Trophoblast cell (in vitro differentiated cells and primary cell): ENCODE measurements around the gene ACOT4.
"Not testable (repeated sequence)": the region's sequence is repeated elsewhere in the genome, so short reads cannot be mapped to it uniquely, and the experiment has no call there.

ENCODE experiments used
- DNase-seq, 2 donors: peaks; one replicate each; pipeline ENCODE4 v3.0.0-alpha.2; 2016
- H2AFZ ChIP-seq: 2 replicates; pipeline ENCODE4 v1.6.1; 2013; ENCODE audit warnings: low read length, moderate library complexity, mild to moderate bottlenecking; ENCODE audit not compliant: insufficient read depth, poor library complexity
- H2AK5ac ChIP-seq: 2 replicates; pipeline ENCODE4 v1.6.1; 2013; ENCODE audit warnings: mild to moderate bottlenecking, low read length
- H2BK120ac ChIP-seq: 2 replicates; pipeline ENCODE4 v1.6.1; 2013; ENCODE audit warnings: low read length, mild to moderate bottlenecking, moderate library complexity; ENCODE audit not compliant: insufficient read depth, poor library complexity
- H2BK12ac ChIP-seq: 2 replicates; pipeline ENCODE4 v1.6.1; 2013; ENCODE audit warnings: mild to moderate bottlenecking, low read length, moderate library complexity
- H2BK5ac ChIP-seq: 2 replicates; pipeline ENCODE4 v1.6.1; 2013; ENCODE audit warnings: low read length, low read depth, moderate library complexity, mild to moderate bottlenecking; ENCODE audit not compliant: poor library complexity
- H3K14ac ChIP-seq: 2 replicates; pipeline ENCODE4 v1.6.1; 2013; ENCODE audit warnings: mild to moderate bottlenecking, low read length
- H3K18ac ChIP-seq: 2 replicates; pipeline ENCODE4 v1.6.1; 2013; ENCODE audit warnings: mild to moderate bottlenecking, low read length
- H3K23ac ChIP-seq: 2 replicates; pipeline ENCODE4 v1.6.1; 2013; ENCODE audit warnings: low read length
- H3K27ac ChIP-seq: 2 replicates; pipeline ENCODE4 v1.5.1; 2013; ENCODE audit warnings: low read depth, mild to moderate bottlenecking, inconsistent platforms, low read length, moderate library complexity
- H3K27me3 ChIP-seq: 2 replicates; pipeline ENCODE4 v1.6.1; 2013; ENCODE audit warnings: inconsistent platforms, mild to moderate bottlenecking, low read length, moderate library complexity; ENCODE audit not compliant: insufficient read depth
- H3K36me3 ChIP-seq, 2 experiments: 1 replicate in 1 of 2; 2 replicates in 1 of 2; pipeline ENCODE4 v1.6.1; 2013; ENCODE audit warnings: low read length in 2 of 2, mild to moderate bottlenecking in 2 of 2, moderate library complexity in 1 of 2; ENCODE audit not compliant: insufficient read depth in 2 of 2, control insufficient read depth in 1 of 2
- H3K4ac ChIP-seq: 2 replicates; pipeline ENCODE4 v1.6.1; 2013; ENCODE audit warnings: low read depth, mild to moderate bottlenecking, low read length, moderate library complexity
- H3K4me1 ChIP-seq, 2 experiments: 1 replicate in 1 of 2; 2 replicates in 1 of 2; pipeline ENCODE4 v1.6.1; 2013; ENCODE audit warnings: low read length in 2 of 2, mild to moderate bottlenecking in 2 of 2, moderate library complexity in 1 of 2; ENCODE audit not compliant: insufficient read depth in 2 of 2, control insufficient read depth in 1 of 2
- H3K4me2 ChIP-seq: 2 replicates; pipeline ENCODE4 v1.6.1; 2013; ENCODE audit warnings: inconsistent platforms, mild to moderate bottlenecking, low read length, moderate library complexity
- H3K4me3 ChIP-seq: 2 replicates; pipeline ENCODE4 v1.5.1; 2013; ENCODE audit warnings: mild to moderate bottlenecking, low read depth, low read length, inconsistent platforms
- H3K79me1 ChIP-seq: one replicate; pipeline ENCODE4 v1.6.1; 2013; ENCODE audit warnings: low read length
- H3K79me2 ChIP-seq: 2 replicates; pipeline ENCODE4 v1.6.1; 2013; ENCODE audit warnings: low read length, mild to moderate bottlenecking; ENCODE audit not compliant: control insufficient read depth, insufficient read depth, poor library complexity
- H3K9ac ChIP-seq: 2 replicates; pipeline ENCODE4 v1.6.1; 2013; ENCODE audit warnings: mild to moderate bottlenecking, low read length
- H3K9me3 ChIP-seq: 2 replicates; pipeline ENCODE4 v1.6.1; 2013; ENCODE audit warnings: low read depth, mild to moderate bottlenecking, control low read depth, inconsistent platforms, low read length; ENCODE audit not compliant: insufficient read depth
- H4K12ac ChIP-seq: 2 replicates; pipeline ENCODE4 v1.6.1; 2013; ENCODE audit warnings: low read depth, mild to moderate bottlenecking, low read length, moderate library complexity
- H4K8ac ChIP-seq: 2 replicates; pipeline ENCODE4 v1.6.1; 2013; ENCODE audit warnings: low read depth, mild to moderate bottlenecking, low read length, moderate library complexity
- H4K91ac ChIP-seq: one replicate; pipeline ENCODE4 v1.6.1; 2013; ENCODE audit warnings: low read depth, mild to moderate bottlenecking, low read length, moderate library complexity
- WGBS: extraction: QIAGEN DNeasy Blood & Tissue Kit; methylation state at CpG from one replicate; pipeline ENCODE4 v1.1.7; 2013; ENCODE audit warnings: missing lambda C conversion rate; ENCODE audit not compliant: insufficient read length, insufficient coverage; ENCODE audit errors: extremely low coverage; 5-methylcytosine and 5-hydroxymethylcytosine counted together

Gene ACOT4

DNA sequence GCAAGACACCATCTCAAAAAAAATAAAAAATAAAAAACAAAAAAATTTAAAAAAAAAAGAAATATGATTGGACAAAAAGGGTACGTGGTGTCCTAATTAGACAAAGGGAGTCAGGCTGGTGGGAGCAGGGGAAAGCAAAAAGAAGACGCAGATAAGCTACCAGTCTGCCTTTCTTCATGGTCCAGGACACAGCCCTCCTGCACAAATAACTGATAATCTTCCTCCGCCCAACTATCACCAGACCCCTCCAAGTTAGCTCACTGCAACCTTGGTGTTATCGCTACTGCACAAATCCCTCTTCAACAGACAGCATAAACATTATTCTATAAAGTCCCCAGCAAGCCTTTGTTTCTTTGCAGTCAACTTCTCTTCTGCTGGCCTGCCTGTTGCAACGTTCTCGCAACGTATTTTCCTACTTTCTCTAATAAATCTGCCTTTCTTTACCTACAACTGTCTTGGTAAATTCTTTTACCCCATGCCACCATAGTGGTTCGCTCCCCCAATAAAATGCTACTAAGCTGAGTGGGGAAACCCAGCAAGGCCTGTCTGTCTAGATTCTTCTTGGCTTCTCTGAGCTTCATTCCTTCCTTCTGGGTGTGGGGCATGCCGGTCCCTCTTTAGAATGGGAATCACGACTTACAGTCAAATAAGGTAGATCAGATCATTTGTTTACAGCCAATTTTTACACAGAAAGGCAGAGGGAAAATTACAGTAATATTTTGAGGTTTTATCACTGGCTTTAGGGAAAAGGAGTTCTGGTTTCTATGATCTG lies 38.5 kb downstream of the ACOT4 start:
- Histone ChIP-seq H2BK5ac (peak overlapping the region; percentile 61), H3K4me2 (peak overlapping the region; percentile 21), H4K12ac (peak overlapping the region; percentile 34), H3K79me2 (no peaks in the 10 kb centered on the region), H3K23ac (no peak overlapping the region), H3K4ac (peak overlapping the region; percentile 53), H2AK5ac (no peak overlapping the region), H4K91ac (peak overlapping the region; percentile 41), H2BK12ac (peak overlapping the region; percentile 85), H3K18ac (no peak overlapping the region), H4K8ac (peak overlapping the region; percentile 54), H2BK120ac (peak overlapping the region; percentile 44), H3K27me3 (no peaks in the 10 kb centered on the region), H3K27ac (peak overlapping the region; percentile 25), H3K9ac (no peak overlapping the region), H3K4me3 (no peak overlapping the region), H3K36me3 (no peaks in the 10 kb centered on the region), H3K4me1 (peaks cover 6 to 12% of the 10 kb centered on the region in 2 experiments), H3K9me3 (no peaks in the 10 kb centered on the region), H3K14ac (peak overlapping the region; percentile 64), H2AFZ (no peak overlapping the region), H3K79me1 (peaks cover 2% of the 10 kb centered on the region)
- DNase-seq: peak; percentile 86 to 91
- whole genome bisulfite sequencing: no CpG with 5 or more reads among the region's 10 CpGs

DNA sequence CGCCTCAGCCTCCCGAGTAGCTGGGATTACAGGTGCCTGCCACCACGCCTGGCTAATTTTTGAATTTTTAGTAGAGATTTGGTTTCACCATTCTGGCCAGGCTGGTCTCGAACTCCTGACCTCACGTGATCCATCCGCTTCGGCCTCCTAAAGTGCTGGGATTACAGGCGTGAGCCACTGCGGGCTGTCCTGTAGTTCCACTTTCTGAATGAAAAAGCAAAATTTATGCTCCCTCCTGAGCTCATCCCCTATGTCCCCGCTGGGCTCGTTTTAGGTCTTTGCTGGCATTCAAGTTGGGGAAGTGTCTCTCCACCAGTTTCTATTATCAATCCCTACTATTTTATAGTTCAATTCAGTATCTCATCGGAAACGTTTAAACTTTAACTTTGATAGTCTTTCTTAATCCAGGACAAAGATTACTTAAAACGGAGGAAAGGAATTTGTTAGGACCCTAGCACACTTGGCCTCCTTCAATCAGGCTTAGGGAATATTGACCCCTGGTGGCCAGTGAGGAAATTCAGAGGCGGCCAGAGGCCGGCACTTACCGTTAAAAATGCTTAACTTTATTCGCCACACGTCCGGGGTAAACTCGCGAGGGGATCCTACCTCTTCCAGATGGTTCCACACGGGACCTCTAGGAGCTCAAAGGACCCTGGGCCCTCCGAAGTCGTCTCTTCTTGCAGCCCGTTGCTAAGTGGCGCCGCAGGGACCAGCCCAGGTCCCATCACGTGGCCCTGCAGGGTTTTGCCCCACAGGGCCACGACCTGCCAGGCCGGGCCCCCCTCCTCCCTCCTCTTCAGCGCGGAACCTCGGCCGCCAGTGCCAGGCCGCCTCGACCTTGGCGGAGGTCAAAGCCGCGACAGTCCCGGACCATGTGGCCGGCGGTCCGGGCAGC lies 41.7 kb downstream of the ACOT4 start:
- Histone ChIP-seq H4K12ac (peak overlapping the region; percentile 80), H3K9ac (no peak overlapping the region), H3K14ac (no peak overlapping the region), H2BK120ac (peak overlapping the region; percentile 12), H2BK5ac (no peak overlapping the region), H3K4me1 (peaks cover 6 to 12% of the 10 kb centered on the region in 2 experiments), H3K27me3 (no peaks in the 10 kb centered on the region), H3K36me3 (no peaks in the 10 kb centered on the region), H3K79me2 (no peaks in the 10 kb centered on the region), H3K9me3 (no peaks in the 10 kb centered on the region), H2BK12ac (no peak overlapping the region), H3K4me3 (peak overlapping the region; percentile 62), H3K4me2 (peak overlapping the region; percentile 94), H3K4ac (no peak overlapping the region), H4K91ac (no peak overlapping the region), H3K18ac (no peak overlapping the region), H4K8ac (peak overlapping the region; percentile 36), H2AK5ac (no peak overlapping the region), H2AFZ (peak overlapping the region; percentile 95), H3K27ac (no peak overlapping the region), H3K79me1 (peaks cover 2% of the 10 kb centered on the region), H3K23ac (no peak overlapping the region)
- peak; percentile 46 to 79 for DNase-seq
- no CpG with 5 or more reads among the region's 44 CpGs for WGBS

DNA sequence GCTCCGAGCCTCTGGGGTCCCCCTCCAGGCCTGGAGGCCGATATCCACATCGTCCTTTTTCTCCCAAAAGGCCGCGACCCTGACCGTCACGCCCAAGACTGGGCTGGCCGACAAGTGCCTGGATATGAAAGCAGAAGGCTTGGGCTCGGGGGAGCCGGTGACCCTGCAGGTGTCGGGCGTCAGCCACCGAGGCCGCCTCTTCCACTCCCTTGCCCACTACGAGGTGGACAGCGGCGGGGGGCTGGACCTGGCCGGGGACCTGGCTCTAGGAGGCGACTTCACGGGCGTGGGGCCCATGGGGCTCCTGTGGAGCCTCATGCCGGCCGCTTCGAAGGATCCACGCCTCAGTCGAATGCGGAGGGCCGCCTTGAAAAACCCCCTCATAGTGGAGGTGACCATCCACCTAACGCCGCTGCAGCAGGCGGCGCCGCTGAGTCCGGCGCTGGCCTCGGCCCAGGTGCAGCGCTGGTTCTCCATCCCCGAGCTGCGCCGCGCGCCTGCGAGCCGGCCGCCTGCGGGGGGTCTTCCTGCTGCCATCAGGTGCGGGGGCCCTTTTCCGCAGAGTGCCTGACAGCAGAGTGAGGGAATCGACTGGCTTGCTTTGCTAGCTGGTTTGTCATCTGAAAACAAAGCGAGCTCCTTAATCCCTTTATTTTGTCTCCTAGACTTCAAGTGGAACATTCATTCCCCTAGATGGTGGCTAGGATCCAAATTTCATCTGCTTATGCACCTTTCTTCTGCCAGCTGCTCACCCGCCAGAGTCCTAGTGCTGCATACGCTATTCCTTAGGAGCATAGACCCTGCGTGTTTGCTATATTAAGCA lies 42.5 kb downstream of the ACOT4 start:
- peak in 1 of 2 donors; percentile 35 for DNase-seq
- H4K12ac ChIP-seq: peak overlapping the region; percentile 80
- H3K4me1 ChIP-seq: peaks cover 6 to 12% of the 10 kb centered on the region in 2 experiments
- no peaks in the 10 kb centered on the region for H3K27me3 ChIP-seq
- peak overlapping the region; percentile 62 for H3K4me3 ChIP-seq
- no peak overlapping the region for H3K23ac ChIP-seq
- H2BK120ac ChIP-seq: peak overlapping the region; percentile 12
- no peak overlapping the region for H2BK5ac ChIP-seq
- no peak overlapping the region for H2AK5ac ChIP-seq
- no peak overlapping the region for H3K14ac ChIP-seq
- no peak overlapping the region for H4K91ac ChIP-seq
- no peak overlapping the region for H3K9ac ChIP-seq
- no CpG with 5 or more reads among the region's 53 CpGs for WGBS
- no peak overlapping the region for H3K27ac ChIP-seq
- peak overlapping the region; percentile 95 for H2AFZ ChIP-seq
- no peak overlapping the region for H2BK12ac ChIP-seq
- no peaks in the 10 kb centered on the region for H3K36me3 ChIP-seq
- H3K79me1 ChIP-seq: peaks cover 2% of the 10 kb centered on the region
- H3K4ac ChIP-seq: no peak overlapping the region
- no peaks in the 10 kb centered on the region for H3K79me2 ChIP-seq
- H3K9me3 ChIP-seq: no peaks in the 10 kb centered on the region
- H3K18ac ChIP-seq: no peak overlapping the region
- H3K4me2 ChIP-seq: peak overlapping the region; percentile 94
- H4K8ac ChIP-seq: peak overlapping the region; percentile 36

DNA sequence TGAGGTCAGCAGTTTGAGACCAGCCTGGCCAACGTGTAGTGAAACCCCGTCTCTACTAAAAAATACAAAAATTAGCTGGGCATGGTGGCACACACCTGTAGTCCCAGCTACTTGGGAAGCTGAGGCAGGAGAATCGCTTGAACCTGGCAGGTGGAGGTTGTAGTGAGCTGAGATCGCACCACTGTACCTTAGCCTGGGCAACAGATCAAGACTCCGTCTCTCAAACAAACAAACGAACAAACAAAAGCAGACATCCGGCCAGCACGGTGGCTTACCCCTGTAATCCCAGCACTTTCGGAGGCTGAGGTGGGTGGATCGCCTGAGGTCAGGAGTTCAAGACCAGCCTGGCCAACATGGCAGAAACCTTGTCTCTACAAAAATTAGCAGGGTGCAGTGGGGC lies 44.7 kb downstream of the ACOT4 start:
- not testable (repeated sequence) for H3K36me3 ChIP-seq, H4K8ac ChIP-seq, H3K4me1 ChIP-seq, H2AK5ac ChIP-seq, H4K91ac ChIP-seq, H3K79me1 ChIP-seq, H2BK12ac ChIP-seq, H3K9ac ChIP-seq, H3K4me2 ChIP-seq, H2BK120ac ChIP-seq, H3K18ac ChIP-seq, DNase-seq, H3K27ac ChIP-seq, H3K23ac ChIP-seq, H3K9me3 ChIP-seq, H4K12ac ChIP-seq, H2BK5ac ChIP-seq, H3K79me2 ChIP-seq, H3K14ac ChIP-seq, H3K4ac ChIP-seq, H3K27me3 ChIP-seq, H3K4me3 ChIP-seq, H2AFZ ChIP-seq
- no CpG with 5 or more reads among the region's 10 CpGs for WGBS
